HepG2 (cell line): ENCODE data around the gene DUS3L. TPM values are rescaled to one million over a fixed set of nuclear protein-coding genes. Genes with fewer than 3 reads are reported as not detected.

Experiments used
- ATAC-seq: fragments of 200-7000 bp; cut with Tn5 transposase; 3 replicates; pipeline ENCODE4 v1.9.1; 2020; ENCODE audit warnings: mild to moderate bottlenecking, moderate library complexity
- BruUV-seq: library from RNA; stranded (reverse); fragments of 400-500 nt; replicated peaks from 2 replicates; lab custom pipeline; 2021; lab: Mats Ljungman, UMichigan
- CTCF ChIA-PET: fragments of 300-600 bp; formaldehyde crosslinking; extraction: SDS; loops from one replicate; lab custom pipeline; 2021; ENCODE audit warnings: low total read pairs, inconsistent platforms, low intra/inter-chr PET ratio; lab: Yijun Ruan, JAX
- POLR2A ChIA-PET: fragments of 350-600 bp; sonication (Branson Sonifier 250); formaldehyde crosslinking; loops from one replicate; lab custom pipeline; 2020; ENCODE audit warnings: antibody characterized with exemption, inconsistent platforms; lab: Yijun Ruan, JAX
- DNase-seq: peaks from one replicate; pipeline ENCODE4 v3.0.0-alpha.2; 2015; ENCODE audit warnings: low spot score
- FAIRE-seq: peaks from 3 replicates; lab custom pipeline; 2011; peaks lifted over from hg19 to GRCh38; lab: Jason Lieb, UNC
- H2AFZ ChIP-seq: one replicate; pipeline ENCODE4 v1.6.1; 2011; ENCODE audit warnings: low read length, inconsistent platforms
- H3K27ac ChIP-seq: fragments of 300-600 bp; 3 replicates; pipeline ENCODE4 v1.8.0; 2011; ENCODE audit warnings: mixed run types, mild to moderate bottlenecking, mixed read lengths, low read length, inconsistent platforms; ENCODE audit not compliant: insufficient read depth; ENCODE audit errors: extremely low read length
- H3K27me3 ChIP-seq, 2 experiments: fragments of 200-600 bp in 1 of 2; 2 replicates in 1 of 2; 3 replicates in 1 of 2; pipeline versions ENCODE4 v1.6.0 to v1.8.0; 2011; ENCODE audit warnings: low read length in 2 of 2, mild to moderate bottlenecking in 2 of 2, moderate library complexity in 2 of 2, inconsistent platforms in 1 of 2; ENCODE audit not compliant: insufficient read depth in 2 of 2, control insufficient read depth in 1 of 2
- H3K36me3 ChIP-seq, 2 experiments: fragments of 200-600 bp in 1 of 2; replicated peaks in 1 of 2; 2 replicates in 1 of 2; 3 replicates in 1 of 2; pipeline versions ENCODE4 v1.5.1 to v1.8.0; 2011; ENCODE audit warnings: low read length in 2 of 2, inconsistent platforms in 1 of 2; ENCODE audit not compliant: insufficient read depth in 2 of 2, control insufficient read depth in 1 of 2
- H3K4me1 ChIP-seq: 2 replicates; pipeline ENCODE4 v1.5.1; 2012; ENCODE audit warnings: low read length, inconsistent platforms; ENCODE audit not compliant: insufficient read depth
- H3K4me2 ChIP-seq: 2 replicates; pipeline ENCODE4 v1.6.0; 2011; ENCODE audit warnings: low read depth, low read length, inconsistent platforms
- H3K4me3 ChIP-seq, 3 experiments: fragments of 200-600 bp in 1 of 3; sonication (generic), shearing (Covaris generic) in 1 of 3; replicated peaks in 1 of 3; 2 replicates each; pipeline ENCODE4 v1.5.1; 2011 to 2016; ENCODE audit warnings: low read length in 3 of 3, inconsistent platforms in 2 of 3, low read depth in 2 of 3, mild to moderate bottlenecking in 2 of 3, control low read depth in 1 of 3, mixed read lengths in 1 of 3; ENCODE audit not compliant: insufficient read depth in 1 of 3
- H3K79me2 ChIP-seq: one replicate; pipeline ENCODE4 v1.6.1; 2011; ENCODE audit warnings: low read length, inconsistent platforms; ENCODE audit not compliant: insufficient read depth
- H3K9ac ChIP-seq: 2 replicates; pipeline ENCODE4 v1.6.0; 2011; ENCODE audit warnings: mild to moderate bottlenecking, low read depth, low read length, inconsistent platforms; ENCODE audit not compliant: insufficient read depth
- H3K9me3 ChIP-seq: 2 replicates; pipeline ENCODE4 v1.5.1; 2012; ENCODE audit warnings: mild to moderate bottlenecking, low read length
- H4K20me1 ChIP-seq: 2 replicates; pipeline ENCODE4 v1.6.0; 2011; ENCODE audit warnings: inconsistent platforms, mild to moderate bottlenecking, low read length, moderate library complexity; ENCODE audit not compliant: insufficient read depth
- ARHGAP35 ChIP-seq: sonication (generic); formaldehyde crosslinking; IDR thresholded peaks from 2 replicates; pipeline ENCODE4 v1.9.0; 2022; ENCODE audit warnings: mild to moderate bottlenecking, inconsistent platforms, moderate library complexity, missing genetic modification reagents, borderline replicate concordance
- ATAD3A ChIP-seq: sonication (generic); formaldehyde crosslinking; IDR thresholded peaks from 2 replicates; pipeline ENCODE4 v1.4.0; 2020; ENCODE audit warnings: missing genetic modification reagents
- LCORL ChIP-seq, 2 experiments: fragments of 450-650 bp in 1 of 2; sonication (generic) in 1 of 2; formaldehyde crosslinking in 1 of 2; IDR thresholded peaks; 2 replicates each; pipeline versions ENCODE4 v1.5.0 to v1.6.1; 2017 to 2020; ENCODE audit warnings: antibody characterized with exemption in 1 of 2, missing genetic modification reagents in 1 of 2
- POLR2A ChIP-seq, 2 experiments: IDR thresholded peaks; 2 replicates each; pipeline ENCODE4 v1.6.1; 2011; ENCODE audit warnings: low read depth in 2 of 2, low read length in 2 of 2, mild to moderate bottlenecking in 1 of 2, moderate library complexity in 1 of 2; ENCODE audit not compliant: insufficient read depth in 1 of 2
- ZNF383 ChIP-seq: sonication (generic); formaldehyde crosslinking; IDR thresholded peaks from 2 replicates; pipeline ENCODE4 v1.4.0; 2020; ENCODE audit warnings: missing genetic modification reagents, mild to moderate bottlenecking, borderline replicate concordance
- ZNF569 ChIP-seq: sonication (generic); formaldehyde crosslinking; IDR thresholded peaks from 2 replicates; pipeline ENCODE4 v1.5.0; 2020; ENCODE audit warnings: mild to moderate bottlenecking, missing genetic modification reagents, moderate library complexity, borderline replicate concordance
- ZNF678 ChIP-seq: sonication (generic); formaldehyde crosslinking; IDR thresholded peaks from 2 replicates; pipeline ENCODE4 v1.4.0; 2020; ENCODE audit warnings: mild to moderate bottlenecking, missing genetic modification reagents
- ZNF775 ChIP-seq: sonication (generic); formaldehyde crosslinking; IDR thresholded peaks from 2 replicates; pipeline ENCODE4 v1.4.0; 2020; ENCODE audit warnings: missing genetic modification reagents, mild to moderate bottlenecking, moderate library complexity, borderline replicate concordance
- WGBS: methylation state at CpG from one replicate; pipeline ENCODE4 v1.1.6; 2017; ENCODE audit warnings: low lambda C conversion rate; 5-methylcytosine and 5-hydroxymethylcytosine counted together
- in situ Hi-C: cut with HindIII; loops from 2 replicates; pipeline ENCODE4 v1.10.0; 2017; ENCODE audit warnings: low pct_unique_long_range_greater_than_20kb; ENCODE audit not compliant: extremely low pct_ligation_motif_present
- intact Hi-C: fragments of 100-400 bp; cut with micrococcal nuclease; formaldehyde crosslinking; loops from one replicate; pipeline ENCODE4 v1.10.0; 2022; ENCODE audit not compliant: unreplicated experiment
- polyA plus RNA-seq, 8 experiments: library from polyadenylated mRNA; depleted of rRNA in 3 of 8; stranded (reverse) in 7 of 8; unstranded in 1 of 8; fragments of >200 nt; fragmentation: Illumina TruSeq in 4 of 8; extraction: Trizol in 4 of 8; gene quantifications; 2 replicates each; pipeline versions ENCODE4 v1.2.1 to v1.2.3, GENCODE V29; 2011 to 2016; ENCODE audit warnings: low read depth in 4 of 8, missing spikeins in 1 of 8, mixed read lengths in 1 of 8; ENCODE audit not compliant: insufficient read depth in 1 of 8
- total RNA-seq, 5 experiments: library from RNA; depleted of rRNA; stranded (reverse); fragments of >200 nt; fragmentation: Illumina TruSeq; extraction: Trizol; gene quantifications; 2 replicates each; pipeline ENCODE4 v1.2.3, GENCODE V29; 2016; ENCODE audit warnings: low read depth in 1 of 5
- TF ChIP-seq, protein P1 (sequence below): sonication (generic); formaldehyde crosslinking; IDR thresholded peaks from 2 replicates; pipeline ENCODE4 v1.9.0; 2021; ENCODE audit warnings: missing genetic modification reagents, mild to moderate bottlenecking, borderline replicate concordance

The DUS3L gene
- total and polyA plus RNA-seq, 2 of the 13 experiments (the other 11 are each of a cell fraction or from before 2014, with no cell fraction given) = 13.3 to 25.1 TPM

DNA sequence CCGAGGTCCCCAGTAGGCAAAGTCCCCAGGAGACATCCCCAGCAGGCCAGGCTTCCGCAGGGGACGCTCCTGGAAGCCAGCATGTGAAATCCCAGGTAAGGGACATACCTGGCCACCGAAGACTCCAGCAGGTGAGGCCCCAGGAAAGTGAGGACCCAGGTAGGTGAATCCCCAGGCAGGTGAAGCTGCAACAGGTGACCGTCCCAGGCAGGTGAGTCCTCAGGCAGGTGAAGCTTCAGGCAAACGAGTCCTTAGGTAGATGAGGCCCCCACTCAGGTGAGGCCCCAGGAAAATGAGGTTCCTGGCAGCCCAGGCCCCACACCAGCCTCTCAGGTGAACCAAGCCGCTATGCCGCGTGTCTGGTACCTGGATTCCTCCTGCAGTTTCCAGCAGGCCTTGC lies 40.2 kb upstream of the DUS3L start:
- intact Hi-C loops (no loop called here), in situ Hi-C loops (no loop called here)
- H3K79me2 ChIP-seq = peaks cover 14% of the 10 kb centered on the region
- ChIA-PET POLR2A (no interaction called here), CTCF (no interaction called here)
- no TSS peak for BruUV-seq
- FAIRE-seq (no peak), ATAC-seq (no peak), DNase-seq (no peak)
- H3K4me2 ChIP-seq = no peak overlapping the region
- no peak overlapping the region for H3K27ac ChIP-seq
- H3K9ac ChIP-seq = no peak overlapping the region
- H3K9me3 ChIP-seq = no peaks in the 10 kb centered on the region
- peaks cover 54% of the 10 kb centered on the region for H3K4me1 ChIP-seq
- TF ChIP-seq ZNF775 (CRISPR knock-in tag) (no peak), ARHGAP35 (no peak), ZNF383 (no peak), ZNF678 (no peak), ZNF569 (CRISPR knock-in tag) (no peak), LCORL (IDR thresholded peaks at IDR 0.05) (no peak), LCORL (CRISPR knock-in tag; IDR thresholded peaks at IDR 0.05) (no peak), POLR2A (IDR thresholded peaks at IDR 0.05; ENCODE audit: insufficient read depth in 1 of 2, low read depth in 2 of 2, low read length in 2 of 2) (no peak), ATAD3A (CRISPR knock-in tag) (no peak)
- TF ChIP-seq, protein P1, sequence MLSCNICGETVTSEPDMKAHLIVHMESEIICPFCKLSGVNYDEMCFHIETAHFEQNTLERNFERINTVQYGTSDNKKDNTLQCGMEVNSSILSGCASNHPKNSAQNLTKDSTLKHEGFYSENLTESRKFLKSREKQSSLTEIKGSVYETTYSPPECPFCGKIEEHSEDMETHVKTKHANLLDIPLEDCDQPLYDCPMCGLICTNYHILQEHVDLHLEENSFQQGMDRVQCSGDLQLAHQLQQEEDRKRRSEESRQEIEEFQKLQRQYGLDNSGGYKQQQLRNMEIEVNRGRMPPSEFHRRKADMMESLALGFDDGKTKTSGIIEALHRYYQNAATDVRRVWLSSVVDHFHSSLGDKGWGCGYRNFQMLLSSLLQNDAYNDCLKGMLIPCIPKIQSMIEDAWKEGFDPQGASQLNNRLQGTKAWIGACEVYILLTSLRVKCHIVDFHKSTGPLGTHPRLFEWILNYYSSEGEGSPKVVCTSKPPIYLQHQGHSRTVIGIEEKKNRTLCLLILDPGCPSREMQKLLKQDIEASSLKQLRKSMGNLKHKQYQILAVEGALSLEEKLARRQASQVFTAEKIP (CRISPR knock-in tag) = no peak
- 95% methylated on average over 3 of the region's 9 CpGs for WGBS
- no peaks in the 10 kb centered on the region for H4K20me1 ChIP-seq
- peaks cover 0 to 5% of the 10 kb centered on the region in 2 experiments; a peak in 2 of 5 replicates for H3K36me3 ChIP-seq
- H3K27me3 ChIP-seq = no peaks in the 10 kb centered on the region; a peak in 1 of 5 replicates
- no peak overlapping the region for H3K4me3 ChIP-seq
- no peak overlapping the region for H2AFZ ChIP-seq
